GM12892 (cell line): Measurements from ENCODE around the gene SNX15.
"Not testable (repeated sequence)": the region's sequence is repeated elsewhere in the genome, so short reads cannot be mapped to it uniquely, and the experiment has no call there.

Source experiments
- DNase-seq: peaks from one replicate; pipeline ENCODE4 v3.0.0; 2011; ENCODE audit not compliant: insufficient read length
- FAIRE-seq: peaks from 2 replicates; lab custom pipeline; 2011; peaks lifted over from hg19 to GRCh38; lab: Jason Lieb, UNC
- POLR2A ChIP-seq: IDR thresholded peaks from 2 replicates; pipeline ENCODE4 v1.6.1; 2011; ENCODE audit warnings: low read depth, low read length, control low read depth
- POLR2AphosphoS5 ChIP-seq: IDR thresholded peaks from 2 replicates; pipeline ENCODE4 v1.6.1; 2011; ENCODE audit warnings: low read depth, low read length, control low read depth
- TAF1 ChIP-seq: IDR thresholded peaks from 2 replicates; pipeline ENCODE4 v1.6.1; 2011; ENCODE audit warnings: low read depth, mild to moderate bottlenecking, control low read depth, low read length, borderline replicate concordance

The SNX15 gene

GRCh38 chr11:65017937-65018336, 9.3 kb upstream of the SNX15 start:
- no peak for FAIRE-seq

GRCh38 chr11:65019824-65020223, 7.4 kb upstream of the SNX15 start:
- TF ChIP-seq TAF1 (no peak), POLR2AphosphoS5 (no peak), POLR2A (no peak)
- no peak for DNase-seq
- FAIRE-seq, result no peak

More at GRCh38 chr11:65017937-65018336, 9.3 kb upstream of the SNX15 start:
- no peak for DNase-seq
- TF ChIP-seq POLR2AphosphoS5 (no peak), TAF1 (no peak), POLR2A (no peak)

- FAIRE-seq, result no peak
- no peak for DNase-seq
- TF ChIP-seq TAF1, result no peak
- TF ChIP-seq POLR2A, result no peak
- TF ChIP-seq POLR2AphosphoS5, result no peak
Measured at GRCh38 chr11:65021003-65021402, 6.2 kb upstream of the SNX15 start.

GRCh38 chr11:65021509-65021908, 5.7 kb upstream of the SNX15 start:
- FAIRE-seq (no peak), DNase-seq (no peak)
- TF ChIP-seq POLR2A (no peak), POLR2AphosphoS5 (no peak), TAF1 (no peak)

- FAIRE-seq, DNase-seq: not testable (repeated sequence)
Measured at GRCh38 chr11:65023502-65023901, 3.7 kb upstream of the SNX15 start.

- no peak for TF ChIP-seq POLR2A
- TF ChIP-seq TAF1, result no peak
- TF ChIP-seq POLR2AphosphoS5, result no peak
- DNase-seq, result no peak
Measured at GRCh38 chr11:65026810-65027209, 429 bp upstream of the SNX15 start.

GRCh38 chr11:65032216-65032615, 5.0 kb downstream of the SNX15 start:
- TF ChIP-seq POLR2AphosphoS5 (no peak), POLR2A (no peak), TAF1 (no peak)
- no peak for DNase-seq
- FAIRE-seq, result no peak

More at GRCh38 chr11:65026810-65027209, 429 bp upstream of the SNX15 start:
- no peak for FAIRE-seq

GRCh38 chr11:65034423-65034822, 7.2 kb downstream of the SNX15 start:
- no peak for FAIRE-seq
- TF ChIP-seq TAF1, result no peak
- TF ChIP-seq POLR2A, result no peak
- no peak for TF ChIP-seq POLR2AphosphoS5
- DNase-seq, result no peak

GRCh38 chr11:65035579-65035978, 8.3 kb downstream of the SNX15 start:
- TF ChIP-seq TAF1 (no peak), POLR2AphosphoS5 (no peak), POLR2A (no peak)
- no peak for DNase-seq
- FAIRE-seq, result no peak

- DNase-seq (no peak), FAIRE-seq (no peak)
- TF ChIP-seq POLR2A (no peak), POLR2AphosphoS5 (no peak), TAF1 (no peak)
Measured at GRCh38 chr11:65036931-65037330, 9.7 kb downstream of the SNX15 start.

GRCh38 chr11:65040520-65040846, 13.2 kb downstream of the SNX15 start:
- FAIRE-seq (no peak), DNase-seq (no peak)
- TF ChIP-seq TAF1 (no peak), POLR2AphosphoS5 (no peak), POLR2A (no peak)

GRCh38 chr11:65040847-65041622, 13.8 kb downstream of the SNX15 start, which contains the start of gene SAC3D1:
Gene SAC3D1, plus strand, starts transcription at chr11:65041210. Its CDS starts 83 bp downstream, at chr11:65041293.
- TF ChIP-seq POLR2AphosphoS5, result no peak
- TF ChIP-seq POLR2A, result peak; percentile 39; the same call in 1 of the 2 replicates
- no peak for TF ChIP-seq TAF1
- FAIRE-seq (peak; percentile 99), DNase-seq (peak; percentile 98)
